Endodermal cell (in vitro differentiated cells): ENCODE data around the gene LHFPL3. TPM values are rescaled to one million over a fixed set of nuclear protein-coding genes. Genes with fewer than 3 reads are reported as not detected.

Experiments
- DNase-seq: peaks from one replicate; pipeline ENCODE4 v3.0.0-alpha.2; 2017
- H3K27ac ChIP-seq: 2 replicates; pipeline ENCODE4 v1.5.1; 2013; ENCODE audit warnings: mild to moderate bottlenecking, low read depth, low read length, moderate library complexity
- H3K27me3 ChIP-seq: 2 replicates; pipeline ENCODE4 v1.6.1; 2013; ENCODE audit warnings: mild to moderate bottlenecking, low read length, moderate library complexity; ENCODE audit not compliant: insufficient read depth, control insufficient read depth, poor library complexity, severe bottlenecking
- H3K36me3 ChIP-seq: 2 replicates; pipeline ENCODE4 v1.7.0; 2013; ENCODE audit warnings: mild to moderate bottlenecking, low read length, moderate library complexity; ENCODE audit not compliant: control insufficient read depth, insufficient read depth
- H3K4me1 ChIP-seq: one replicate; pipeline ENCODE4 v1.7.0; 2013; ENCODE audit warnings: low read length; ENCODE audit not compliant: control insufficient read depth, insufficient read depth
- H3K4me3 ChIP-seq: 2 replicates; pipeline ENCODE4 v1.5.1; 2013; ENCODE audit warnings: mild to moderate bottlenecking, low read length, moderate library complexity
- H3K9ac ChIP-seq: 2 replicates; pipeline ENCODE4 v1.6.1; 2013; ENCODE audit warnings: mild to moderate bottlenecking, low read length, moderate library complexity; ENCODE audit not compliant: poor library complexity, severe bottlenecking; ENCODE audit errors: extremely low read depth
- H3K9me3 ChIP-seq: 2 replicates; pipeline ENCODE4 v1.6.1; 2013; ENCODE audit warnings: mild to moderate bottlenecking, low read length, moderate library complexity; ENCODE audit not compliant: control insufficient read depth
- H3K27ac Mint-ChIP-seq: 2 replicates; pipeline ENCODE4 v1.8.0; 2020; ENCODE audit warnings: mixed read lengths
- H3K27me3 Mint-ChIP-seq: 2 replicates; pipeline ENCODE4 v1.8.0; 2021; ENCODE audit warnings: mild to moderate bottlenecking, mixed read lengths; ENCODE audit not compliant: insufficient read depth
- H3K36me3 Mint-ChIP-seq: 2 replicates; pipeline ENCODE4 v1.8.0; 2020; ENCODE audit warnings: low read depth, mixed read lengths
- H3K4me1 Mint-ChIP-seq: 2 replicates; pipeline ENCODE4 v1.8.0; 2020; ENCODE audit warnings: mixed read lengths
- H3K4me3 Mint-ChIP-seq: 2 replicates; pipeline ENCODE4 v1.8.0; 2020; ENCODE audit warnings: mild to moderate bottlenecking, moderate library complexity, mixed read lengths
- H3K9me3 Mint-ChIP-seq: 2 replicates; pipeline ENCODE4 v1.8.0; 2020; ENCODE audit warnings: mild to moderate bottlenecking, mixed read lengths
- WGBS, 2 experiments: methylation state at CpG; one replicate each; pipeline versions ENCODE4 v1.1.5 to v1.1.7; 2013; ENCODE audit warnings: missing lambda C conversion rate in 2 of 2, mixed read lengths in 1 of 2; ENCODE audit not compliant: insufficient coverage in 1 of 2, insufficient read length in 1 of 2; 5-methylcytosine and 5-hydroxymethylcytosine counted together
- total RNA-seq, 2 donors: library from RNA; stranded (reverse); fragmentation: NEBNext Ultra II Directional in 1 of 2; extraction: Animal tissue kit (Norgen Biotek cat#: 25700) in 1 of 2; gene quantifications; 2 replicates in 1 of 2; 3 replicates in 1 of 2; pipeline ENCODE4 v1.2.1, GENCODE V29; 2021
- TF ChIP-seq, protein P1 (sequence below): fragments of 200-600 bp; sonication (generic); conservative IDR thresholded peaks from 2 replicates; pipeline ENCODE4 v1.5.0; 2021; ENCODE audit warnings: antibody characterized with exemption, mild to moderate bottlenecking

LHFPL3 gene
- total RNA-seq, 2 donors from 2014 or later: not detected

GRCh38 chr7:104902183-104902582, 573.8 kb downstream of the LHFPL3 start:
- Mint-ChIP-seq H3K27me3 (peaks cover 2% of the 10 kb centered on the region), H3K9me3 (no peaks in the 10 kb centered on the region), H3K36me3 (no peaks in the 10 kb centered on the region), H3K4me3 (no peak overlapping the region), H3K27ac (no peak overlapping the region), H3K4me1 (no peaks in the 10 kb centered on the region)
- no peaks in the 10 kb centered on the region for H3K36me3 ChIP-seq
- WGBS, 2 experiments: 92 to 93% methylated on average over 4 to 6 of the region's 6 CpGs
- DNase-seq: no peak
- H3K4me1 ChIP-seq: no peaks in the 10 kb centered on the region
- H3K27ac ChIP-seq: no peak overlapping the region
- H3K27me3 ChIP-seq: peaks cover 7% of the 10 kb centered on the region
- H3K9ac ChIP-seq: no peak overlapping the region
- no peaks in the 10 kb centered on the region for H3K9me3 ChIP-seq
- TF ChIP-seq, protein P1, sequence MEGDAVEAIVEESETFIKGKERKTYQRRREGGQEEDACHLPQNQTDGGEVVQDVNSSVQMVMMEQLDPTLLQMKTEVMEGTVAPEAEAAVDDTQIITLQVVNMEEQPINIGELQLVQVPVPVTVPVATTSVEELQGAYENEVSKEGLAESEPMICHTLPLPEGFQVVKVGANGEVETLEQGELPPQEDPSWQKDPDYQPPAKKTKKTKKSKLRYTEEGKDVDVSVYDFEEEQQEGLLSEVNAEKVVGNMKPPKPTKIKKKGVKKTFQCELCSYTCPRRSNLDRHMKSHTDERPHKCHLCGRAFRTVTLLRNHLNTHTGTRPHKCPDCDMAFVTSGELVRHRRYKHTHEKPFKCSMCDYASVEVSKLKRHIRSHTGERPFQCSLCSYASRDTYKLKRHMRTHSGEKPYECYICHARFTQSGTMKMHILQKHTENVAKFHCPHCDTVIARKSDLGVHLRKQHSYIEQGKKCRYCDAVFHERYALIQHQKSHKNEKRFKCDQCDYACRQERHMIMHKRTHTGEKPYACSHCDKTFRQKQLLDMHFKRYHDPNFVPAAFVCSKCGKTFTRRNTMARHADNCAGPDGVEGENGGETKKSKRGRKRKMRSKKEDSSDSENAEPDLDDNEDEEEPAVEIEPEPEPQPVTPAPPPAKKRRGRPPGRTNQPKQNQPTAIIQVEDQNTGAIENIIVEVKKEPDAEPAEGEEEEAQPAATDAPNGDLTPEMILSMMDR: no peak
- H3K4me3 ChIP-seq: no peak overlapping the region

- no peak overlapping the region for H3K27ac ChIP-seq
- Mint-ChIP-seq H3K4me3 (no peak overlapping the region), H3K27ac (no peak overlapping the region), H3K4me1 (no peaks in the 10 kb centered on the region), H3K36me3 (no peaks in the 10 kb centered on the region), H3K9me3 (no peaks in the 10 kb centered on the region), H3K27me3 (peaks cover 2% of the 10 kb centered on the region)
- WGBS, 2 experiments: 91 to 100% methylated on average over 1 to 2 of the region's 2 CpGs
- no peak overlapping the region for H3K9ac ChIP-seq
- no peaks in the 10 kb centered on the region for H3K9me3 ChIP-seq
- no peaks in the 10 kb centered on the region for H3K36me3 ChIP-seq
- DNase-seq: no peak
- H3K4me1 ChIP-seq: no peaks in the 10 kb centered on the region
- peaks cover 7% of the 10 kb centered on the region for H3K27me3 ChIP-seq
- TF ChIP-seq, protein P1: no peak
- no peak overlapping the region for H3K4me3 ChIP-seq
Measured at GRCh38 chr7:104903044-104903443, 574.6 kb downstream of the LHFPL3 start.

DNA sequence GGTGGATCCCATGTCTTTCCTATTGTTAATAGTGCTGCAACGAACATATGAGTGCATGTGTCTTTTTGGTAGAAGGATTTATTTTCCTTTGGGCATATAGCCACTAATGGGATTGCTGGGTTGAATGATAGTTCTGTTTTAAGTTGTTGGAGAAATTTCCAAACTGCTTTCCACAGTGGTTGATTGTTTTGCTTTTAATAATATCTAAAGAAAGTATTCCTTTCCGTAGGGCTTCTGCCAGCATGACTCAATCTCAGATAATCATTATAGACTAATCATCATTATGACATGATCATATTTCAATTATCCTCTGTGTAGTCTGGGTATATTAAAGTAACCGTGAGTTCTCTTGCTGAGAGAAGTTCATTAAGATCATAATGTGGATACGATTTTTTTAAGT, 575.4 kb downstream of the LHFPL3 start:
- H3K4me3 ChIP-seq: no peak overlapping the region
- H3K36me3 ChIP-seq: no peaks in the 10 kb centered on the region
- peaks cover 7% of the 10 kb centered on the region for H3K27me3 ChIP-seq
- H3K36me3 Mint-ChIP-seq: no peaks in the 10 kb centered on the region
- no peaks in the 10 kb centered on the region for H3K4me1 ChIP-seq
- H3K9me3 Mint-ChIP-seq: no peaks in the 10 kb centered on the region
- no peak overlapping the region for H3K27ac ChIP-seq
- no peak for DNase-seq
- peaks cover 2% of the 10 kb centered on the region for H3K27me3 Mint-ChIP-seq
- WGBS, 2 experiments: 88% methylated on average over 3 of the region's 4 CpGs; no CpG with 5 or more reads in 1 of the 2 experiments
- no peaks in the 10 kb centered on the region for H3K4me1 Mint-ChIP-seq
- H3K4me3 Mint-ChIP-seq: no peak overlapping the region
- H3K9me3 ChIP-seq: no peaks in the 10 kb centered on the region
- no peak overlapping the region for H3K27ac Mint-ChIP-seq
- H3K9ac ChIP-seq: no peak overlapping the region
- TF ChIP-seq, protein P1: no peak
